HG02938 (cell line): ENCODE data around the gene ZBTB44.

Experiments used
- ATAC-seq: cut with Tn5 transposase; IDR thresholded peaks from one replicate; pipeline ENCODE4 v1.9.1; 2021; ENCODE audit warnings: mild to moderate bottlenecking, moderate library complexity; ENCODE audit not compliant: unreplicated experiment

ZBTB44 gene

GRCh38 chr11:130180491-130180890, 134.2 kb downstream of the ZBTB44 start:
- ATAC-seq = no peak

- no peak for ATAC-seq
Measured at GRCh38 chr11:130179396-130180306, 135.1 kb downstream of the ZBTB44 start.

- no peak for ATAC-seq
Measured at GRCh38 chr11:130178441-130179339, 136.0 kb downstream of the ZBTB44 start.

GRCh38 chr11:130177782-130178181, 136.9 kb downstream of the ZBTB44 start:
- no peak for ATAC-seq
